ENCODE results near the gene MPC1L.
A peak's percentile ranks its signal among the peaks of the same experiment; 100 is the strongest.

MPC1L gene

GRCh38 chrX:40612511-40612910, 10.7 kb upstream of the MPC1L start:
- H3K4me3 ChIP-seq (replicated peaks; ENCODE audit: low read depth, low read length), result no peak overlapping the region
- no peak for DNase-seq (ENCODE audit: low read depth)
- TF ChIP-seq CTCF (IDR thresholded peaks at IDR 0.05; ENCODE audit: low read length, missing control alignments), result no peak

DNA sequence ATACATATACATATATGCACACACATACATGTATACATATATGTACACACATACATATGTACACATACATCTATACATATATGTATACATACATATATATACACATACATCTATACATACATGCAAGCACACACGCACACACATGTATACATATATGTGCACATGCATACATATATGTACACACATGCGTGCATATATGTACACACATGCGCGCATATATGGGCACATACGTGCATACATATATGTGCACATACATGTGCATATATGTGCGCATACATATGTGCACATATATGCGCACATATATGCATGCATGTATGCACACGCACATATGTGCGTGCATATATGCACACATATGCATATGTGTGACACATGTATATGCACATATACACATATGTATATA, 7.3 kb upstream of the MPC1L start:
- TF ChIP-seq CTCF (IDR thresholded peaks at IDR 0.05; ENCODE audit: low read length, missing control alignments), result no peak
- DNase-seq (ENCODE audit: low read depth), result no peak

DNA sequence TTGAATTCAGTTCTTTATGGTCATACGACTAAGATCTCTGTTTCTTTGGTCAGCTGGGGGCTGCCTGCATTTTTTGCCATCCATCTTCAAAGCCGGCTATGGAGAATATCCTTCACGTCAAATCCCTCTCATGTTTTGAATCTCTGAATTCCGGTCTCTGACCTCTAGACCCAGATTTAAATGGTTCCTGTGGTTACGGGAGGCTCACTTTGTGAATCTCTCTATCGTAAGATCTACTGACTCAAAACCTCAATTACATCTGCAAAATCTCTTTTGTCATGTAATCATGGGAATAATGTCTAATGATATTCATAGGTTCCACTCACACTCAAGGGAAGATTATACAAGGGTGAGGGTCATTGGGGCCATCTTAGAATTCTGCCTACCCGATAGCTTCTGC, 5.7 kb upstream of the MPC1L start:
- no peak for DNase-seq (ENCODE audit: low read depth)
- TF ChIP-seq CTCF (IDR thresholded peaks at IDR 0.05; ENCODE audit: low read length, missing control alignments), result no peak
- no peak overlapping the region for H3K4me3 ChIP-seq (replicated peaks; ENCODE audit: low read depth, low read length)

More for the DNA sequence above, 7.3 kb upstream of the MPC1L start:
- H3K4me3 ChIP-seq (replicated peaks; ENCODE audit: low read depth, low read length), result no peak overlapping the region

DNA sequence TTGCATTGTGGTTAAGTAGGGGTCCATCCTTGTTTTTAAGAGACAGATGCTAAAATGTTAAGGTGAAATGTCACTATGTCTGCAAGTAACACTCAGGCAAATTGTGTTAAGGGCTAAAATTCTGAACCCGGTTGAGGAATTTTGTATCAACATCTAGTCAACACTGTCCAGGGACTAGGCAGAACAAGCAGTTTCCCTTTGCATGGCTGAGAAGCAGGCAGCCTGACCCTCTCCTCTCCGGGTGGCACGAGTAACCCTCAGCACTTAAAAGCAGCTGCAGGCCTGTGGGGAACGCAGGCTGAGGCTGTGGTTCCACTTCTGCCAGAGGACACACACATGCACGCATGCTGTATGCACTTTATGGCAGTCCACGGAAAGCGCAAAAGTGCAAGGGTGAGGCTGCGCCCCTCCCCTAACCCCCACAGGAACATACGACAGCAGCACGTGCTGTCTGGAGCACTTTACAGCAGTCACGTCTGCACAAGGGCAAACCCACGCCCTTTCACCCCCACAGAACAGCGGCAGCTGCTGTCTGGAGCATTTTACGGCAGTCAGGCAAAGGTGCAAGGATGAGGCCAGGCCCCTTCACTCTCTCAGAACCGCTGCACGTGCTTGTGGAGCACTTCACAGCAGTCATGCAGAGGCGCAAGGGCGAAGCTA, 619 bp upstream of the MPC1L start:
- no peak for DNase-seq (ENCODE audit: low read depth)
- no peak overlapping the region for H3K4me3 ChIP-seq (replicated peaks; ENCODE audit: low read depth, low read length)
- TF ChIP-seq CTCF (IDR thresholded peaks at IDR 0.05; ENCODE audit: low read length, missing control alignments), result no peak

GRCh38 chrX:40623665-40624064, 437 bp downstream of the MPC1L start:
- no peak for TF ChIP-seq CTCF (IDR thresholded peaks at IDR 0.05; ENCODE audit: low read length, missing control alignments)
- DNase-seq (ENCODE audit: low read depth), result no peak
- H3K4me3 ChIP-seq (replicated peaks; ENCODE audit: low read depth, low read length), result no peak overlapping the region

DNA sequence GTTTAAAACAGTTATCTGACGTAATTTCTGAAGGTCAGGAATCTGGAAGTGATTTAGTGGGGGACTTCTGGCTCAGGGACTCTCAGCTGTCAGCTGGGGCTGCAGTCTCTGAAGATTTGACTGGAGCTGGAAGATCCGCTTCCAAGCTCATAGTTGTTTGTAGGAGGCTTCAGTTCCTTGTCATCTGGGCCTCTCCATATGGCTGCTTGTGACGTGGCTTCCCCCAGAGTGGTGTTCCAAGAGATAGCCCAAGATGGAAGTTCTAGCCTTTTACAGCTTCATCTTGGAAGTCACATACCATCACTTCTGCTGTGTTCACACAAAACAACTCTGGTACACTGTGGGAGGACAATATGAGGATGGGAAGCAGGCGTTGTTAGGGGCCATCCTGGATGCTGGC, 2.1 kb downstream of the MPC1L start:
- no peak for TF ChIP-seq CTCF (IDR thresholded peaks at IDR 0.05; ENCODE audit: low read length, missing control alignments)
- no peak for DNase-seq (ENCODE audit: low read depth)
- H3K4me3 ChIP-seq (replicated peaks; ENCODE audit: low read depth, low read length), result no peak overlapping the region

DNA sequence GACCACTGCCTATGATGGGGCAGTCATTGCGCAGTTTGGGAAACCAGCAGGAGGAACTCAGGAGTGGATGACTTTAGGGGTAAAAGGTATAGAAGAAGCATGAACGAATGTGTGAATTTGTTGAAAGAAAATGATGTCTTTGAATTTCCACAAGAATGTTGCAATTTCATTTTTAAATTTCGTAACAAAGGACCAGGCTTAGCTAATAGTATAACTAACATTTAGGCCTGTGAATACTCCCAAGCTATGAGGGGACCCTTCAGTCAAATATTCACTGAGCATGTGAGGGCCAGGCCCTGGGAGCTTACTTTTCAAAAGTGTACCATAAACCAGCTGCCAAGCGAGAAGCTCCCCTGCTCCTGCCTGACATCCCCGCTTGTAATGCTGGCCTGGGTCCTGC, 5.3 kb downstream of the MPC1L start:
- H3K4me3 ChIP-seq (replicated peaks; ENCODE audit: low read depth, low read length), result no peak overlapping the region
- TF ChIP-seq CTCF (IDR thresholded peaks at IDR 0.05; ENCODE audit: low read length, missing control alignments), result no peak
- peak; percentile 27 for DNase-seq (ENCODE audit: low read depth)
